ENCODE results near the gene MAD1L1. TPM values are rescaled to one million over a fixed set of nuclear protein-coding genes. Genes with fewer than 3 reads are reported as not detected.

Gene MAD1L1
- polyA plus RNA-seq, 4 donors = 22.6 to 26.9 (median 24.6) TPM

- no peak for DNase-seq (ENCODE audit: low read depth in 4 of 4, low spot score in 3 of 4)
Observed at GRCh38 chr7:2024567-2024918, 208.2 kb downstream of the MAD1L1 start.

- DNase-seq (ENCODE audit: low read depth in 4 of 4, low spot score in 3 of 4) = no peak
Observed at GRCh38 chr7:2023877-2024566, 208.7 kb downstream of the MAD1L1 start.

- DNase-seq (ENCODE audit: low read depth in 4 of 4, low spot score in 3 of 4) = no peak
Observed at GRCh38 chr7:2022737-2023250, 210.0 kb downstream of the MAD1L1 start.

- no peak for DNase-seq (ENCODE audit: low read depth in 4 of 4, low spot score in 3 of 4)
Observed at GRCh38 chr7:2022021-2022409, 210.7 kb downstream of the MAD1L1 start.

GRCh38 chr7:2019711-2020511 is 212.8 kb downstream of the MAD1L1 start:
- no peak for DNase-seq (ENCODE audit: low read depth in 4 of 4, low spot score in 3 of 4)

- no peak for DNase-seq (ENCODE audit: low read depth in 4 of 4, low spot score in 3 of 4)
Observed at GRCh38 chr7:2019461-2019710, 213.4 kb downstream of the MAD1L1 start.

GRCh38 chr7:2018569-2019460 is 213.9 kb downstream of the MAD1L1 start:
- DNase-seq (ENCODE audit: low read depth in 4 of 4, low spot score in 3 of 4) = no peak

- DNase-seq (ENCODE audit: low read depth in 4 of 4, low spot score in 3 of 4) = no peak
Observed at GRCh38 chr7:2017914-2018568, 214.7 kb downstream of the MAD1L1 start.

GRCh38 chr7:2017481-2017891 is 215.3 kb downstream of the MAD1L1 start:
- no peak for DNase-seq (ENCODE audit: low read depth in 4 of 4, low spot score in 3 of 4)

- DNase-seq (ENCODE audit: low read depth in 4 of 4, low spot score in 3 of 4) = no peak
Observed at GRCh38 chr7:2016761-2017480, 215.8 kb downstream of the MAD1L1 start.

- no peak for DNase-seq (ENCODE audit: low read depth in 4 of 4, low spot score in 3 of 4)
Observed at GRCh38 chr7:2016021-2016631, 216.6 kb downstream of the MAD1L1 start.

GRCh38 chr7:2015251-2015871 is 217.4 kb downstream of the MAD1L1 start:
- no peak for DNase-seq (ENCODE audit: low read depth in 4 of 4, low spot score in 3 of 4)

- DNase-seq (ENCODE audit: low read depth in 4 of 4, low spot score in 3 of 4) = no peak
Observed at GRCh38 chr7:2014391-2015241, 218.1 kb downstream of the MAD1L1 start.

- DNase-seq (ENCODE audit: low read depth in 4 of 4, low spot score in 3 of 4) = no peak
Observed at GRCh38 chr7:2013381-2014311, 219.1 kb downstream of the MAD1L1 start.

- peak in 3 of 4 donors; percentile 47 to 63 (median 57) for DNase-seq (ENCODE audit: low read depth in 4 of 4, low spot score in 3 of 4)
Observed at GRCh38 chr7:2012981-2013380, 219.8 kb downstream of the MAD1L1 start.

GRCh38 chr7:2012044-2012900 is 220.5 kb downstream of the MAD1L1 start:
- no peak for DNase-seq (ENCODE audit: low read depth in 4 of 4, low spot score in 3 of 4)
